Smooth muscle cell (in vitro differentiated cells): Measurements from ENCODE around the gene QPCT. TPM values are rescaled to one million over a fixed set of nuclear protein-coding genes. Genes with fewer than 3 reads are reported as not detected.

Experiments used
- DNase-seq: peaks from one replicate; lab custom pipeline; 2025; ENCODE audit not compliant: unreplicated experiment; lab: John Stamatoyannopoulos, UW
- H2AFZ ChIP-seq: fragments of 200-600 bp; sonication (generic); 2 replicates; pipeline ENCODE4 v1.6.0; 2016; ENCODE audit warnings: antibody characterized with exemption, low read depth, mild to moderate bottlenecking
- H3F3A ChIP-seq: fragments of 200-600 bp; sonication (generic); 2 replicates; pipeline ENCODE4 v1.6.0; 2017; ENCODE audit warnings: antibody characterized with exemption, low read depth
- H3K27ac ChIP-seq: fragments of 200-600 bp; sonication (generic); 2 replicates; pipeline ENCODE4 v1.5.1; 2016; ENCODE audit warnings: low read depth, mild to moderate bottlenecking
- H3K27me3 ChIP-seq: fragments of 200-600 bp; sonication (generic); 2 replicates; pipeline ENCODE4 v1.6.1; 2016; ENCODE audit warnings: low read depth, mild to moderate bottlenecking
- H3K36me3 ChIP-seq: fragments of 200-600 bp; sonication (generic); 2 replicates; pipeline ENCODE4 v1.5.1; 2016; ENCODE audit warnings: low read depth
- H3K4me1 ChIP-seq: fragments of 200-600 bp; sonication (generic); 2 replicates; pipeline ENCODE4 v1.5.1; 2016; ENCODE audit warnings: low read depth
- H3K4me2 ChIP-seq: fragments of 200-600 bp; sonication (generic); 2 replicates; pipeline ENCODE4 v1.6.0; 2016; ENCODE audit warnings: mild to moderate bottlenecking
- H3K4me3 ChIP-seq: fragments of 200-600 bp; sonication (generic); 2 replicates; pipeline ENCODE4 v1.5.1; 2016; ENCODE audit warnings: mild to moderate bottlenecking
- H3K79me2 ChIP-seq: fragments of 200-600 bp; sonication (generic); 2 replicates; pipeline ENCODE4 v1.6.0; 2016; ENCODE audit warnings: low read depth, mild to moderate bottlenecking
- H3K9ac ChIP-seq: fragments of 200-600 bp; sonication (generic); 2 replicates; pipeline ENCODE4 v1.6.0; 2016; ENCODE audit warnings: low read depth
- H3K9me3 ChIP-seq: fragments of 200-600 bp; sonication (generic); replicated peaks from 2 replicates; pipeline ENCODE4 v1.5.1; 2016; ENCODE audit warnings: low read depth
- H4K20me1 ChIP-seq: fragments of 200-600 bp; sonication (generic); 2 replicates; pipeline ENCODE4 v1.6.0; 2016; ENCODE audit warnings: low read depth
- CTCF ChIP-seq: fragments of 200-600 bp; sonication (generic); IDR thresholded peaks from 2 replicates; pipeline ENCODE4 v1.5.1; 2017; ENCODE audit warnings: borderline replicate concordance, mild to moderate bottlenecking, antibody characterized with exemption; ENCODE audit not compliant: insufficient read depth, poor library complexity, severe bottlenecking
- WGBS: methylation state at CpG from one replicate; pipeline ENCODE4 v1.1.7; 2016; ENCODE audit warnings: low lambda C conversion rate; 5-methylcytosine and 5-hydroxymethylcytosine counted together
- polyA plus RNA-seq: library from polyadenylated mRNA; unstranded; fragments of >200 nt; fragmentation: Nextera tagmentation; extraction: Ambion mirVana; gene quantifications from 2 replicates; pipeline ENCODE4 v1.2.1, GENCODE V29; 2016
- total RNA-seq: library from RNA; depleted of rRNA; stranded (reverse); fragments of >200 nt; gene quantifications from 2 replicates; pipeline ENCODE4 v1.2.3, GENCODE V29; 2014

Gene QPCT
- total and polyA plus RNA-seq, 2 experiments from 2014 or later: 0.58 to 2.0 TPM

- Histone ChIP-seq H2AFZ (no peak overlapping the region), H3K79me2 (no peaks in the 10 kb centered on the region), H3F3A (peaks cover 8% of the 10 kb centered on the region), H3K4me3 (no peak overlapping the region), H3K36me3 (no peaks in the 10 kb centered on the region), H3K27ac (no peak overlapping the region), H3K9ac (no peak overlapping the region), H3K27me3 (no peaks in the 10 kb centered on the region), H3K4me1 (no peaks in the 10 kb centered on the region), H3K4me2 (no peak overlapping the region), H3K9me3 (no peaks in the 10 kb centered on the region), H4K20me1 (no peaks in the 10 kb centered on the region)
- DNase-seq: no peak
- TF ChIP-seq CTCF: no peak
- 96% methylated on average over 2 of the region's 2 CpGs for WGBS
Measured at GRCh38 chr2:37392428-37392827, 48.0 kb downstream of the QPCT start.

GRCh38 chr2:37394263-37394662 is 49.8 kb downstream of the QPCT start:
- H3K27ac ChIP-seq: no peak overlapping the region
- no peaks in the 10 kb centered on the region for H3K4me1 ChIP-seq
- H3K79me2 ChIP-seq: no peaks in the 10 kb centered on the region
- no peak for TF ChIP-seq CTCF
- peaks cover 4% of the 10 kb centered on the region for H3F3A ChIP-seq
- no peaks in the 10 kb centered on the region for H4K20me1 ChIP-seq
- no peaks in the 10 kb centered on the region for H3K9me3 ChIP-seq
- no peak overlapping the region for H3K9ac ChIP-seq
- H3K27me3 ChIP-seq: no peaks in the 10 kb centered on the region
- no peaks in the 10 kb centered on the region for H3K36me3 ChIP-seq
- no peak for DNase-seq
- H2AFZ ChIP-seq: no peak overlapping the region
- no peak overlapping the region for H3K4me2 ChIP-seq
- 100% methylated on average over 1 of the region's 1 CpG for WGBS
- H3K4me3 ChIP-seq: no peak overlapping the region

- no peak for TF ChIP-seq CTCF
- no peak overlapping the region for H2AFZ ChIP-seq
- no peaks in the 10 kb centered on the region for H3K27me3 ChIP-seq
- no peak overlapping the region for H3K27ac ChIP-seq
- H3K79me2 ChIP-seq: no peaks in the 10 kb centered on the region
- H3K4me2 ChIP-seq: no peak overlapping the region
- whole genome bisulfite sequencing: 89% methylated on average over 9 of the region's 9 CpGs
- no peaks in the 10 kb centered on the region for H3K4me1 ChIP-seq
- H3K4me3 ChIP-seq: no peak overlapping the region
- DNase-seq: no peak
- H3K36me3 ChIP-seq: no peaks in the 10 kb centered on the region
- no peaks in the 10 kb centered on the region for H3K9me3 ChIP-seq
- no peak overlapping the region for H3K9ac ChIP-seq
- H3F3A ChIP-seq: peaks cover 2% of the 10 kb centered on the region
- H4K20me1 ChIP-seq: no peaks in the 10 kb centered on the region
Measured at GRCh38 chr2:37394796-37395555, 50.5 kb downstream of the QPCT start.
